ENCODE measurements around the gene KRTAP10-9. TPM values are rescaled to one million over a fixed set of nuclear protein-coding genes. Genes with fewer than 3 reads are reported as not detected.
"Not testable (repeated sequence)": the region's sequence is repeated elsewhere in the genome, so short reads cannot be mapped to it uniquely, and the experiment has no call there.

Gene KRTAP10-9
- total RNA-seq, 2 experiments from 2014 or later: not detected

- Mint-ChIP-seq H3K27me3 (peaks cover 12% of the 10 kb centered on the region), H3K27ac (no peak overlapping the region), H3K9me3 (ENCODE audit: low read depth) (peaks cover 37% of the 10 kb centered on the region), H3K4me3 (no peak overlapping the region), H3K36me3 (peaks cover 26% of the 10 kb centered on the region), H3K4me1 (peaks cover 15% of the 10 kb centered on the region)
- no peak for DNase-seq
- CTCF ChIA-PET: no interaction called here
- ATAC-seq: no peak
Observed at GRCh38 chr21:44628707-44629391, 2.0 kb downstream of the KRTAP10-9 start.

- Mint-ChIP-seq H3K9me3 (ENCODE audit: low read depth) (peaks cover 28% of the 10 kb centered on the region), H3K27me3 (peaks cover 9% of the 10 kb centered on the region), H3K27ac (no peak overlapping the region), H3K4me1 (peaks cover 15% of the 10 kb centered on the region), H3K36me3 (peaks cover 18% of the 10 kb centered on the region), H3K4me3 (no peak overlapping the region)
- CTCF ChIA-PET: no interaction called here
- DNase-seq (no peak), ATAC-seq (no peak)
Observed at GRCh38 chr21:44630440-44630839, 3.5 kb downstream of the KRTAP10-9 start.

GRCh38 chr21:44632067-44632466 is 5.2 kb downstream of the KRTAP10-9 start:
- peaks cover 18% of the 10 kb centered on the region for H3K36me3 Mint-ChIP-seq
- peaks cover 13% of the 10 kb centered on the region for H3K4me1 Mint-ChIP-seq
- H3K27me3 Mint-ChIP-seq: peaks cover 9% of the 10 kb centered on the region
- no peak overlapping the region for H3K4me3 Mint-ChIP-seq
- H3K9me3 Mint-ChIP-seq (ENCODE audit: low read depth): peaks cover 28% of the 10 kb centered on the region
- ATAC-seq (no peak), DNase-seq (no peak)
- CTCF ChIA-PET: no interaction called here
- H3K27ac Mint-ChIP-seq: no peak overlapping the region

- H3K27ac Mint-ChIP-seq: no peak overlapping the region
- peaks cover 7% of the 10 kb centered on the region for H3K36me3 Mint-ChIP-seq
Observed at GRCh38 chr21:44636209-44637017, 9.5 kb downstream of the KRTAP10-9 start.

GRCh38 chr21:44637018-44637850 is 10.3 kb downstream of the KRTAP10-9 start, which contains the start of gene KRTAP10-10:
TSS of gene KRTAP10-10 (plus strand) at chr21:44637356. CDS start at chr21:44637418, 62 bp downstream.
- H3K36me3 Mint-ChIP-seq: peaks cover 3% of the 10 kb centered on the region
- peaks cover 14% of the 10 kb centered on the region for H3K27me3 Mint-ChIP-seq
- peaks cover 20% of the 10 kb centered on the region for H3K9me3 Mint-ChIP-seq (ENCODE audit: low read depth)
- H3K27ac Mint-ChIP-seq: no peak within 1 kb of the TSS
- no peaks in the 10 kb centered on the region for H3K4me1 Mint-ChIP-seq
- ATAC-seq (no peak), DNase-seq (no peak)
- CTCF ChIA-PET: no interaction called here
- H3K4me3 Mint-ChIP-seq: no peak within 1 kb of the TSS

More at GRCh38 chr21:44636209-44637017, 9.5 kb downstream of the KRTAP10-9 start:
- Mint-ChIP-seq H3K4me1 (no peaks in the 10 kb centered on the region), H3K27me3 (peaks cover 11% of the 10 kb centered on the region), H3K4me3 (no peak overlapping the region), H3K9me3 (ENCODE audit: low read depth) (peaks cover 20% of the 10 kb centered on the region)
- DNase-seq (no peak), ATAC-seq (no peak)
- CTCF ChIA-PET: no interaction called here

GRCh38 chr21:44637851-44638348 is 11.0 kb downstream of the KRTAP10-9 start:
- DNase-seq, CTCF ChIA-PET, H3K4me3 Mint-ChIP-seq, H3K27ac Mint-ChIP-seq, H3K36me3 Mint-ChIP-seq, ATAC-seq, H3K4me1 Mint-ChIP-seq: not testable (repeated sequence)
- H3K9me3 Mint-ChIP-seq (ENCODE audit: low read depth): peaks cover 22% of the 10 kb centered on the region
- H3K27me3 Mint-ChIP-seq: peaks cover 14% of the 10 kb centered on the region

- DNase-seq, H3K36me3 Mint-ChIP-seq, H3K27ac Mint-ChIP-seq, H3K4me1 Mint-ChIP-seq, H3K27me3 Mint-ChIP-seq, CTCF ChIA-PET, H3K4me3 Mint-ChIP-seq, ATAC-seq: not testable (repeated sequence)
- peaks cover 26% of the 10 kb centered on the region for H3K9me3 Mint-ChIP-seq (ENCODE audit: low read depth)
Observed at GRCh38 chr21:44638506-44639330, 11.8 kb downstream of the KRTAP10-9 start.

GRCh38 chr21:44639331-44639655 is 12.4 kb downstream of the KRTAP10-9 start:
- no peak overlapping the region for H3K4me3 Mint-ChIP-seq
- peaks cover 3% of the 10 kb centered on the region for H3K4me1 Mint-ChIP-seq
- peaks cover 9% of the 10 kb centered on the region for H3K27me3 Mint-ChIP-seq
- DNase-seq (no peak), ATAC-seq (no peak)
- CTCF ChIA-PET: no interaction called here
- H3K9me3 Mint-ChIP-seq (ENCODE audit: low read depth): peaks cover 32% of the 10 kb centered on the region
- H3K36me3 Mint-ChIP-seq: peaks cover 10% of the 10 kb centered on the region
- H3K27ac Mint-ChIP-seq: no peak overlapping the region

- Mint-ChIP-seq H3K4me3 (no peak overlapping the region), H3K4me1 (peaks cover 3% of the 10 kb centered on the region), H3K27ac (no peak overlapping the region), H3K36me3 (peaks cover 15% of the 10 kb centered on the region), H3K27me3 (peaks cover 5% of the 10 kb centered on the region), H3K9me3 (ENCODE audit: low read depth) (peaks cover 40% of the 10 kb centered on the region)
- DNase-seq (no peak), ATAC-seq (no peak)
- CTCF ChIA-PET: no interaction called here
Observed at GRCh38 chr21:44640761-44641160, 13.9 kb downstream of the KRTAP10-9 start.

GRCh38 chr21:44643741-44644310 is 16.9 kb downstream of the KRTAP10-9 start:
- H3K9me3 Mint-ChIP-seq (ENCODE audit: low read depth): peaks cover 40% of the 10 kb centered on the region
- no peak for DNase-seq

GRCh38 chr21:44644878-44645277 is 18.0 kb downstream of the KRTAP10-9 start:
- peaks cover 5% of the 10 kb centered on the region for H3K27me3 Mint-ChIP-seq
- CTCF ChIA-PET: no interaction called here
- ATAC-seq (no peak), DNase-seq (no peak)
- no peak overlapping the region for H3K4me3 Mint-ChIP-seq
- H3K4me1 Mint-ChIP-seq: peaks cover 3% of the 10 kb centered on the region
- peaks cover 38% of the 10 kb centered on the region for H3K9me3 Mint-ChIP-seq (ENCODE audit: low read depth)
- H3K27ac Mint-ChIP-seq: no peak overlapping the region
- H3K36me3 Mint-ChIP-seq: peaks cover 15% of the 10 kb centered on the region

More at GRCh38 chr21:44643741-44644310, 16.9 kb downstream of the KRTAP10-9 start:
- Mint-ChIP-seq H3K36me3 (peaks cover 15% of the 10 kb centered on the region), H3K27me3 (peaks cover 5% of the 10 kb centered on the region), H3K4me1 (peaks cover 3% of the 10 kb centered on the region), H3K27ac (no peak overlapping the region), H3K4me3 (no peak overlapping the region)
- no peak for ATAC-seq
- CTCF ChIA-PET: no interaction called here

GRCh38 chr21:44646366-44647221 is 19.7 kb downstream of the KRTAP10-9 start, which contains the start of gene KRTAP10-11:
TSS of gene KRTAP10-11 (plus strand) at chr21:44646414. CDS start at chr21:44646459, 45 bp downstream.
- Mint-ChIP-seq H3K9me3 (ENCODE audit: low read depth) (peaks cover 29% of the 10 kb centered on the region), H3K36me3 (peaks cover 13% of the 10 kb centered on the region)
- CTCF ChIA-PET, H3K27ac Mint-ChIP-seq, H3K4me1 Mint-ChIP-seq, H3K4me3 Mint-ChIP-seq, DNase-seq, H3K27me3 Mint-ChIP-seq, ATAC-seq: not testable (repeated sequence)
